ENCODE data around the gene RAD51B.

DNA sequence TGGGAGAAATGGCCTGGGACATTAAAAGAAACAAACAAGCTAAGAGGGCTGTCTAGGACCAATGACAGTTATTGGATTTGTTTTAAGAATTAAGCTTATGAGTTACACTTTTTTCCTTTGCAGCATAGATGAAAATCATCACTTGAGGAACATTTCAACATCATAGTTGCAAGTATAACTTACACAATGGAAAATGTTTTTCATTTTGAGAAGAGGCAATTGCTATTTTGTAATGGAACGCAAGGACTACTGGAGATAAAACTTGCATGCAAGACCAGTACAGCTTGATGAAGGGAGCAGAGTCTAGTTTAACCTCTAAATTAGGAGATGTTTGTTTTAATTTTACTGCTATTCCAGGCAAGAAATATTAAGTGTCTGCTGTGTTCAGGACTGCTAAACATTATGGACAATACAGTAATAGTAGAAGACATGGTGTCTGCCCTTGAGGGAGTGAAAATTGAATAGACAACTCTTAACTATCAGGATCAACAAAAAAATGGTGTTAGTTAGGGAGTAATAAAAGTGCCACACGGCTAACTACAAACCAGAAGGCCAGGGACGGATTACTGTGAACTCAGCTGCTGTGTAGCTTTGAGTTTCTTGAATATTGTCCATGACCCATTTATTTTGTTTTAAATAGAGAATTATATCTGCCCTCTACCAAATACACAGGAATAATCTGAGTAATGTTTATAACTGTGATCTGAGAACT lies 374.5 kb downstream of the RAD51B start:
- TF ChIP-seq, protein P1, sequence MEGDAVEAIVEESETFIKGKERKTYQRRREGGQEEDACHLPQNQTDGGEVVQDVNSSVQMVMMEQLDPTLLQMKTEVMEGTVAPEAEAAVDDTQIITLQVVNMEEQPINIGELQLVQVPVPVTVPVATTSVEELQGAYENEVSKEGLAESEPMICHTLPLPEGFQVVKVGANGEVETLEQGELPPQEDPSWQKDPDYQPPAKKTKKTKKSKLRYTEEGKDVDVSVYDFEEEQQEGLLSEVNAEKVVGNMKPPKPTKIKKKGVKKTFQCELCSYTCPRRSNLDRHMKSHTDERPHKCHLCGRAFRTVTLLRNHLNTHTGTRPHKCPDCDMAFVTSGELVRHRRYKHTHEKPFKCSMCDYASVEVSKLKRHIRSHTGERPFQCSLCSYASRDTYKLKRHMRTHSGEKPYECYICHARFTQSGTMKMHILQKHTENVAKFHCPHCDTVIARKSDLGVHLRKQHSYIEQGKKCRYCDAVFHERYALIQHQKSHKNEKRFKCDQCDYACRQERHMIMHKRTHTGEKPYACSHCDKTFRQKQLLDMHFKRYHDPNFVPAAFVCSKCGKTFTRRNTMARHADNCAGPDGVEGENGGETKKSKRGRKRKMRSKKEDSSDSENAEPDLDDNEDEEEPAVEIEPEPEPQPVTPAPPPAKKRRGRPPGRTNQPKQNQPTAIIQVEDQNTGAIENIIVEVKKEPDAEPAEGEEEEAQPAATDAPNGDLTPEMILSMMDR (IDR thresholded peaks at IDR 0.05): no peak
- no peak for TF ChIP-seq EP300 (IDR thresholded peaks at IDR 0.05)

Data from ovary (tissue), 3 donors.